ENCODE data around the gene ADGRB3.

DNA sequence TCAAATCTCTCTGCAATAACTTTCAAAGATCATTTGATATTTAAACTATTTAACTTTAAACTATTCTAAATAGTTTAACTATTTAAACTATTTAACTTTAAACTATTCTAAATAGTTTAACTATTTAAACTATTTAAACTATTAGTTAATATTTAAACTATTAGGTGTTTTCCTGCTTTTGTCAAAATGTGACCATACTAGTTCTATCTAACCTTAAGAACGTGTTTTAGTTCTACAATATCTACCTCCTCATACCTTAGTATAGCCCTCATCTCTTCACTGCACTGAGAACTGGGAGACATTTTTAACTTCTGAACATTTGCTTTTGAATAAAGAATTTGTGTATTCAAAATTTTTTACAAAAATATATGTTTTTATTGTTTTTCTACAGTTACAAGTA is 429.1 kb downstream of the ADGRB3 start:
- TF ChIP-seq ESRRA (IDR thresholded peaks at IDR 0.05; ENCODE audit: borderline replicate concordance, low read length) = no peak
- no peak for TF ChIP-seq NFE2L2 (conservative IDR thresholded peaks at IDR 0.05; ENCODE audit: low read length)
- no peak for TF ChIP-seq CTCF (IDR thresholded peaks at IDR 0.05)
- no peak for TF ChIP-seq MAX (IDR thresholded peaks at IDR 0.05)
- TF ChIP-seq EP300 (IDR thresholded peaks at IDR 0.05) = no peak
- TF ChIP-seq PHF8 (IDR thresholded peaks at IDR 0.05; ENCODE audit: borderline replicate concordance, low read depth) = no peak
- TF ChIP-seq, protein P1, sequence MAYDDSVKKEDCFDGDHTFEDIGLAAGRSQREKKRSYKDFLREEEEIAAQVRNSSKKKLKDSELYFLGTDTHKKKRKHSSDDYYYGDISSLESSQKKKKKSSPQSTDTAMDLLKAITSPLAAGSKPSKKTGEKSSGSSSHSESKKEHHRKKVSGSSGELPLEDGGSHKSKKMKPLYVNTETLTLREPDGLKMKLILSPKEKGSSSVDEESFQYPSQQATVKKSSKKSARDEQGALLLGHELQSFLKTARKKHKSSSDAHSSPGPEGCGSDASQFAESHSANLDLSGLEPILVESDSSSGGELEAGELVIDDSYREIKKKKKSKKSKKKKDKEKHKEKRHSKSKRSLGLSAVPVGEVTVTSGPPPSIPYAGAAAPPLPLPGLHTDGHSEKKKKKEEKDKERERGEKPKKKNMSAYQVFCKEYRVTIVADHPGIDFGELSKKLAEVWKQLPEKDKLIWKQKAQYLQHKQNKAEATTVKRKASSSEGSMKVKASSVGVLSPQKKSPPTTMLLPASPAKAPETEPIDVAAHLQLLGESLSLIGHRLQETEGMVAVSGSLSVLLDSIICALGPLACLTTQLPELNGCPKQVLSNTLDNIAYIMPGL (CRISPR knock-in tag; IDR thresholded peaks at IDR 0.05; ENCODE audit: borderline replicate concordance) = no peak
- TF ChIP-seq POLR2A (IDR thresholded peaks at IDR 0.05; ENCODE audit: low read length) = no peak
- TF ChIP-seq HEYL (CRISPR knock-in tag; IDR thresholded peaks at IDR 0.05) = no peak
- TF ChIP-seq HOXB13 (CRISPR knock-in tag; IDR thresholded peaks at IDR 0.05; ENCODE audit: low read depth) = no peak
- TF ChIP-seq KDM1A (IDR thresholded peaks at IDR 0.05; ENCODE audit: low read depth) = no peak
- TF ChIP-seq E2F6 (IDR thresholded peaks at IDR 0.05; ENCODE audit: borderline replicate concordance, low read depth) = no peak
- no peak for TF ChIP-seq JUN (IDR thresholded peaks at IDR 0.05)

Measured in A549 (cell line).